HG03558 (cell line): ENCODE measurements around the gene BMP6.

Experiments used
- ATAC-seq: cut with Tn5 transposase; IDR thresholded peaks from one replicate; pipeline ENCODE4 v1.9.1; 2021; ENCODE audit warnings: moderate number of reproducible peaks; ENCODE audit not compliant: unreplicated experiment; ENCODE audit errors: extremely low read depth

The BMP6 gene

DNA sequence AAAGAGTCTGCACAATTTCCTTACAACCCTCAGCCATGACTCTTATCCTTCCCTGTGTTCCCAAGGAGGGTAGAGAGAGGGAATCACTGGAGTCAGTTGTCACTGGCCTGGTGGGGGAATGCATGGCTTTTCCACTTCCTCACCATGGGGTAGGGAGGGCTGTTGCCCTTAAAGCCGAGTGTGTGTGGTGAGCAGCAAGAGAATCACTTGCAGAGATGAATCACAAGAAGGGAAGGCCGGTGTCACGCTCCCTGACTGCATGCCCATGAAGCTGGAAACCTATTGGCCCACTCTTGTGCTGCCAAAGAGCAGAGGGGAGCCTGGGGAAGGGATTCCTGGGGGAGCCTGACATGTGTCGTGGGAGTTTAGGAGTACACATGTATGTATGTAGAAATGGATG is 18.1 kb upstream of the BMP6 start:
- ATAC-seq: no peak

DNA sequence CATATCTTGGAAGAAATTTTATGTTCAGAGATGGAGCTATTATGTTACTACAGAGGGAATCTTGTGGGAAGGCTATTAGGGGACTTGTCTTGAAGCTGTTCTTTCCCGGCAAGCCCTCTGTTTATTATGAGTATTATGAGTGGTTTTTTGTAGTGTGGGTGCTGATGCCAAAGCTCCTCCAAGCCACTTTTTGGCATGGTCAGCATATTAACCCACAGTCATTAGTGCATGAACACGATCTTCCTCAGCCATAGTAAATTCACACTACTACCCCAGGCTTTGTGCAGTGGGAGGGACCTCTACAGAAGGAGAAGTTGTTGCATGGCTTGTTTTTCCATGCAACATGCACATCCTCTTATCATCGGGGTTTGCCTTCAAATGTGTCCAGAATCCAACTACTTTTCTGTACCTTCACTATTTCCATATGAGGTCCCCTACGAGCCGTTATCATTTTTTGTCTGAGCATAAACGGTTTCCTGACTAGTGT is 6.5 kb upstream of the BMP6 start:
- ATAC-seq: no peak

DNA sequence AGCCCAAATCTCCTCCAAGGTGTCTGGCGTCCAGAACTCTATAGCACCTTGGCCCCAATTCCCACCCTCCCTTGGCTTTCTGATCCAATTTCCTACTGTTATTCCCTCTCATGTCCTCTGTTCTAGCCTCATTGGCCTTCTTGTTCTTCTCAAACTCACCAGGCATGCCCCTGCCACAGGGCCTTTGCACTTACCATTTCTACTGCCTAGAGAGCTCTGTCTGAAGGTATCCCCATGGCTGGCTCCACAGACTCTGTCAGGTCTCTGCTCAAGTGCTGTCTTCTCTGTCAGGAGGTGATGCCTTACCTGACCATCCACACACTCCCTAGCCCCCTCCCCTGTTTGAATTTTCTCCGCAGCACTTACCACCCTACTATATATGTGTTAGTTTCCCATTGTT is 5.6 kb upstream of the BMP6 start:
- no peak for ATAC-seq

DNA sequence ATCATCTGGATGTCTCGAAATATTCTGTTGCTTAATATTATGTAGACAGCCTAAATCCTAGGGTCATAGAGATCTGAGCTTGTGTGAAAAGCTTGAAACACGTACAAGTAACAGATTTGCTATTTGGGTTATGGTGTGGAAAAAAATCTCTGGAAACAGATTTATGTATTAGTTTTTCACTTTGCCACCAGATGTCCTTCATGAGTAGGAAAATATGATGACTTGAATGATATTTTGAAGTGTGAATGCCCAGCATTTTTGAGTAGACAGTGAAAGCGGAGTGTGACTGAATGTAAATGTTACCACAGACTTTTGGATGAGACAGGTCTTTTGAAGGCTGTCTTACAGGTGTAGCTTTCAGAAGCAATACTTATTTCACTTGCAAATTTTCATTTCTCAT is 4.2 kb upstream of the BMP6 start:
- no peak for ATAC-seq

DNA sequence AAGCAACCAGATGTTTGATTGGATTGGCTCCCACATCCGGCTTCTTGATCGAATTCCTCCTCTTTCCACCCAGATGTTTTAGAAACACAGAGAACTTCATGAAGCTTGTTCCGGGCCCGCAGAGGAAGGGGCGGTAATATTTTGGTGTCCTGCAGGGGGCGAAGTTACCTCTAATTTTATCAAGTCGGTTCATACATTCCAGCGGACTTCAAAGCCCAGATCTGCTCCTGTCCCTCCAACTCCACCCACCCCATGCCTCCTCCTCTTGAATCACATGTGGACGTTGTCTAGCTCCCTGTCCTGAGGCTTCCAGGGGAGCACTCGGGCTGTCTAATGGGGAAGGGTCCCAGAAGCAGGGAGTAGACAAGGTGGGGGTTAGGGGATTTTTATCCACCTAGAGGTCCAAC is 2.9 kb upstream of the BMP6 start:
- no peak for ATAC-seq

DNA sequence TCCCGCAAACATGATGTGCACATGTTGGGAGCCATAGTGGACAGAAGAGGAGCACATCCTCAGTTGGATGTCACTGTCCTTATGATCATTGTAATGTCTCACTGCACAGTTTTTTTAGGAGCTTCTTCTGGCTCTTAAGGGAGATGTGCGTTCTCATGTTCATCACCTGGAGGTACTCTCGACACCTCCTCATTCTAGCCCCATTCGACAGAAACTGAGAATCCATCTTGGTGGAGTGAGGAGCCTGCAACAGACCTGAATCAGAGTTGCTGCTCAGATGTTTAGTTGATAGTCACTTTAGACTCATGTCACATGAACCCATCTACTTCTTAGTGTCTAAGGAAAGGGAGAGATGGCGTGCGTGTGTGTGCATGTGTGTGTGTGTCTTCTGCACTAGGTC is 2.3 kb upstream of the BMP6 start:
- ATAC-seq: no peak

DNA sequence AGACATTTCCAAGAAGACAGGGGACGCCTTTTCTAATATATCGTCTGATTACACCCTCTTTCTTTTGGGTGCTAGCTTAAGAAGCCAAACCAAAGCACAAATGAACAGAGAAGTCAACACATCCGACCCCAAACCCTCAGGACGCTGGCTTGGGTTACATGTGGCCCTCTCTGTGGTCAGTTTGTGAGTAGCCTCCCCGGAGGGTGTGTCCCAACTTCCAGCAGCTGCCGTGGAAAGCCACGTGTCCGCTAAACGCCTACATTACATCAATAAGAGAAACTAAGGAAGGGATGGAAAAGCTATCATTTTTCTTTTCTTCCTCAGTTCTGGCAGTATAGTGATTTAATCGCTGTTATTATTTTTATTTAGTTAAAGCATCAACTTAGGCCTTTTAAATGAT is 487 bp upstream of the BMP6 start:
- no peak for ATAC-seq

DNA sequence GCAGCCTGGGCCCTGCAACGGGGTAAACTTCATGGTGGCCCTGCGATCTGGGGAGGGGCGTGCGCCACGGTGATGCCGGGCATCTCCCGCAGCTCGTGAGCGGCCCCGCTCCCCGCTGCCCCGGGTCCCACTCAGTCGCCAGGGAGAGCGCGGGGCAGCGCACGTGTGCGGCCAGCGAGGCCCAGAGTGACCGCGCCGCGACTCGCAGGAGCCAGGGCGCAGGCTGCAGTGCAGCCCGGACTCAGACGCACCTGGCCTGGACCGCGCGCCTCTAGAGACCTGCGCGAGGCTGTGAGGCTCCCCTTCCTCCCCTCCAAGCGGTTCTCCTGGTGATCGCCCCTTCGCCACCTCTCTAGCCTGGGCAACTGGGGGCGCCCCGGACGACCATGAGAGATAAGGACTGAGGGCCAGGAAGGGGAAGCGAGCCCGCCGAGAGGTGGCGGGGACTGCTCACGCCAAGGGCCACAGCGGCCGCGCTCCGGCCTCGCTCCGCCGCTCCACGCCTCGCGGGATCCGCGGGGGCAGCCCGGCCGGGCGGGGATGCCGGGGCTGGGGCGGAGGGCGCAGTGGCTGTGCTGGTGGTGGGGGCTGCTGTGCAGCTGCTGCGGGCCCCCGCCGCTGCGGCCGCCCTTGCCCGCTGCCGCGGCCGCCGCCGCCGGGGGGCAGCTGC is 652 bp downstream of the BMP6 start:
- ATAC-seq: no peak

DNA sequence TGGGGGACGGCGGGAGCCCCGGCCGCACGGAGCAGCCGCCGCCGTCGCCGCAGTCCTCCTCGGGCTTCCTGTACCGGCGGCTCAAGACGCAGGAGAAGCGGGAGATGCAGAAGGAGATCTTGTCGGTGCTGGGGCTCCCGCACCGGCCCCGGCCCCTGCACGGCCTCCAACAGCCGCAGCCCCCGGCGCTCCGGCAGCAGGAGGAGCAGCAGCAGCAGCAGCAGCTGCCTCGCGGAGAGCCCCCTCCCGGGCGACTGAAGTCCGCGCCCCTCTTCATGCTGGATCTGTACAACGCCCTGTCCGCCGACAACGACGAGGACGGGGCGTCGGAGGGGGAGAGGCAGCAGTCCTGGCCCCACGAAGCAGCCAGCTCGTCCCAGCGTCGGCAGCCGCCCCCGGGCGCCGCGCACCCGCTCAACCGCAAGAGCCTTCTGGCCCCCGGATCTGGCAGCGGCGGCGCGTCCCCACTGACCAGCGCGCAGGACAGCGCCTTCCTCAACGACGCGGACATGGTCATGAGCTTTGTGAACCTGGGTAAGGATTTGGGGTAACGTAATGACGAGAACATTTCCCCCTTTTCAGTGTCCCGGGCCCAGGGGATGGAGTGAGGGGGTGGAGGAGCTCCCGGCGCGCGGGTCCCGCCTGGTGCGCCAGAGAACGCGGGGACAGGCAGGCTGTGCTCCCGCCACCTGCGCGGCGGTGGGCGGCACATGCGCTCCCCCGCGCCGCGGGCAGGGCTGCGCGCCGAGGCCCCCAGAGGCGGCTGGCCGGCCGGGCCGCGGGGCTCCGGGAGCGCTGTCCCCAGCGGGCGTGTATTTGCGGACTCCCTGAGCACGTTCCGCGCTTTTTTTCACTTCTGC is 1.4 kb downstream of the BMP6 start:
- ATAC-seq: no peak

DNA sequence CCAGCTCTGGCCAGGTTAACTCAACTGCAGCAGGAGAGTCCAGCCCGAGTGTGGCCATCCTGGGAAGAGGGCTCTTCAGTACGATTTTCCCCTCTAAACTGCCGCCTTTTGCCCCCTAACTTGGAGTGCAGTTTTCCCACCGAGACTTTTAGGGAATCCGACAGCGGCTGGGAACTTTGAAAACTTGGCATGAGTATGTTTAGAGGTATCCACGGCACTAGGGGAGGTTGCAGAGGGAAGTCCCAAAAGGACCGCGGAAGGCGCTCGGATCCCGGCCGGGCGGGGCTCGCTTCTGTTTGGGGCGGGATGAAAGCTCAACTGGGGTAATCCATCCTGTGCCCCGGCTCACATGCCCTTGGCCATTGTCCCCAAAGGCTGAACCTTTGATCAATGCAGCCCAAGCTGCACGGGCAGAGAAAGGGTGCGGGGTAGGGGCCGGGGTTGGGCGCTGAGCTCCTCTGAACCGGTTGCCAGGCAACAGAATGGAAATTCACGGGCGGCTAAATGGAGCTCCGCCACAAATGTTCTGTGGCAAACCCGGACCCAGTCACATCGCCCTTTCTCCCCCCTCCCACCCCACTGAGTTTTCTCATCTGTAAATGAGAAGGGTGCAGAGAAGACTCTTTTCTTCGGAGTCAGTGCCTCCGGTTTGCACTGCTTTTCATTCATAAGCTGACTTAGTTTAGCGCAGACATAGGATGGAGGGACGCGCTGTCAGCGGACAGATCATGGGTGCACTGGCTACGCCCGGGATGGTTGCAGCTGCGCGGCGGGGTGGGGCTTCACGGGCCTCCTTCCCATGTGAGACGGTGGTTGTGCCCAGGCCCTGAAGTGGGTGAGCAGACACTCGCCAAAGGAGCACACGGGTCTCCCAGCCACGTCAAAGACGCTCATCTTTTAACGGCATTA is 2.3 kb downstream of the BMP6 start:
- no peak for ATAC-seq

DNA sequence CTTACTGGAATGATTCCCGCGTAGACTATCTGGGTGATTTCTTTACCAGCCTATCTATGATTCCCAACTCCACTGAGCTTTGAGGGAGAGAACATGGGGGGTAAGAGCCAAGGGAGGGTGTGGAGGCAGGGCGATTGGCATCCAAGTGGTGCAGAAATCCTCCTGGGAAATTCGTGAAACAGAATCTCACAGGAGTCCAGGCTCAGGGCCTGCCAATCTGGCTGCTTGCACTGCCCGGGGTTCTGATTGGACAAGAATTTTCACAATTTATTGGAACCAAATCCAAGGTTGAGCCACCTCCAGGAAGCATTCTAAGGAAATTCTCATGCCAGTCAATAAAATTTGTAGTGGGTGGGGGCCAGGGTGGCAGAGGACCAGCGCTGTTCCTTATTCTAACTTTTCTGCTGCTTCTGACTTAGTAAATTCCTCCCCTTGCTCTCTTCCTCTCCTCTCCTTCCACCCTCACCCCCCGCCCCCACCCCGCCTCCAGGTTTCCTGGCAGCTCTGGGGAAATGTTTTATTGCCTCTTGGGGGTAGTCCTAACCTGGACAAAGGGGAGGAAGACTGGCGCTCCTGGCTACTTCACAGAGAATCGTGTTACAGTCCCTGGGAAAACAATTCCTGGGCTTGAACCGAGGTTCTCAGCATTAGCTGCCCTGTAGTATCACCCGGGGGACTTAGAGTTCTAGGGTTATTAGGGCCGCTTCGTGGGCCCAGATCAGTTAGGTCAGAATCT is 3.1 kb downstream of the BMP6 start:
- no peak for ATAC-seq

DNA sequence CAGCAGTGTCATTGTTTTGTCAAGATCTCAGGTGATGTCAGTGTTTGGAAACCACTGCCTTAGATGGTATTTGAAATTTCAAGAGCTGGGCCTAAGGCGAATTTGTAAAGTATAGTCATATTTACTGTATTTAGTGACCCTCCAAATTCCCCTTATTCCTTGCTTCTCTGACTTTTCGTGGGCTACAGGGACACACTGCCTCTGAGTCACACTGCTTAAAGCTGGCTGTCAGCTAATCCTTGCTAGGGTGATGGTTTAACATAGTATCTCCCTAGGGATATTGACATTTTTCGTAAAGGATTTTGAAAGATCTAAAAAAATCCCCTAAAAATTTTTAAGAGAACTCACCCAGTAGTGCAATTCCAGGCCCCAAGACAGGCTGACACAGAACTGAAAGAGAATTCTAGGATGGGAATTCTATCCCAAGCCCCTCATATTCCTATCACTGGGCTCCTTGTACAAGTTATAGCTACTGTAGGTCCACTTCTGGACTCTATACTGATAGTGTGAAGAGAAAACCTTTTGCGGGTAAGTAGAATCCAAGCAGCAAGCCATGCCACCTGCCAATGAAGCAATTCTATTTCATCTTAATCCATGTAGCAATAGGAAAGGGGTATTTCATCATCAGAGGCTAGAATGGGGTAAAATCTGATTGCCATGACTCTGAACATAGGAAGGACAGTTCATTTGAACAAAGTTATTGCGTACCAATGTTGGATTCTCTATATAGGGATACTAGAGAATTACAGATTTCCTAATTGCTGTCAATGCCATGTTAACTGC is 4.3 kb downstream of the BMP6 start:
- no peak for ATAC-seq

DNA sequence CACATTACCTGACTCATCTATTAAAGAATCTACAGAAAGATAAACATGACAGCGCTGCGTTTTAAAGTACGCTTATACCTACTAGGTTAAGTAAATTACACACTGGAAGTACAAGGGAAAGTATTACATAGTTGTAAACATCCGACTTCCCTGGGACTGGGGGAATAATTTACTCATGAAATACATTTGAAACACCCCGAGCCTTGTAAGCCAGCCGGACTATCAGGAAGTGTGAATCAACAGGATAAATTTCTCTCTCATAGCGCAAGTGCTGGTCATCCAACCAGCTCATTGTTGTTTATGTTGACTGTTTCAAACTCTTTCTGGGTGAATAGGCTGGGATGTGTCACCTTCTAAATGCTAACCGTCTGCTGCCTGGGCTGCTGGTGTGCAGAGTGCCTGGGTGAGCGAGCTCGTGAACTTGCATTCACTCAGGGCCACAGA is 4.9 kb downstream of the BMP6 start:
- no peak for ATAC-seq

DNA sequence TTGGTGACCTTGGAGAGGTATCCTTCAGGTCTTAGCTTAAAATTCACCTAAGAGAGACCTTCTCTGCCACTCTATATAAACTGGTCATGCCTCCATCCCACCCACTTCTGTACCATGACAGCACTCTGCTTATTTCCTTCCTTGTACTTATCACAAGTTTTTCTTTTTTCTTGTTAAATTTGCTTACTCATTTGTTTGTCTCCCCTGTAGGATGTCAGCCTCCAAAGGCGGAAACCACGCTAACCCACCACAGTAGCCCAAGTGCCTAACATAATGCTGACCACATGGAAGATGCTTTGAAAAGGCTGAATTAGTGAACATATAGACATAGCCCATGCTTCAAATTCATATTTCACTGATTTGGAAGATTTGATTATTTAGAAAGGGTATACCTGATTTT is 5.4 kb downstream of the BMP6 start:
- ATAC-seq: no peak

DNA sequence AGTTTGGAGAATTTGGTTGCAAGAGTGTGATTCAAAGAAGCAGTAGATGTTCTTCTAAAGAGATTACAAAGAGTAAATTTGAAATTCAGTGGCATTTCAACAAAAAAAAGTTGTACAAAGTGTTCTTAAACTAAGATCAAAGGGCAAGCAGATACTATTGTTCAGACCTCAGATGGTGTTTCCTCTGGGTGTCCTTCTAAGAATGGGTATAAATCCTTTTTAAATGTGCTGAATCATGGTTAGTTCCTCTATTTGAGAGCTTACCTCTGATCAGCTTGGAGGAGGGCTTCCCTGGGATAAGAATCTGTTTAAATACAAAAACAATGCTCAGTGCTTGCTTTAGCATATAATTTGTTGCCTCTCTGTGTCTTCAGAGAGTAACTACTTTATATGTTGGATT is 6.3 kb downstream of the BMP6 start:
- no peak for ATAC-seq

DNA sequence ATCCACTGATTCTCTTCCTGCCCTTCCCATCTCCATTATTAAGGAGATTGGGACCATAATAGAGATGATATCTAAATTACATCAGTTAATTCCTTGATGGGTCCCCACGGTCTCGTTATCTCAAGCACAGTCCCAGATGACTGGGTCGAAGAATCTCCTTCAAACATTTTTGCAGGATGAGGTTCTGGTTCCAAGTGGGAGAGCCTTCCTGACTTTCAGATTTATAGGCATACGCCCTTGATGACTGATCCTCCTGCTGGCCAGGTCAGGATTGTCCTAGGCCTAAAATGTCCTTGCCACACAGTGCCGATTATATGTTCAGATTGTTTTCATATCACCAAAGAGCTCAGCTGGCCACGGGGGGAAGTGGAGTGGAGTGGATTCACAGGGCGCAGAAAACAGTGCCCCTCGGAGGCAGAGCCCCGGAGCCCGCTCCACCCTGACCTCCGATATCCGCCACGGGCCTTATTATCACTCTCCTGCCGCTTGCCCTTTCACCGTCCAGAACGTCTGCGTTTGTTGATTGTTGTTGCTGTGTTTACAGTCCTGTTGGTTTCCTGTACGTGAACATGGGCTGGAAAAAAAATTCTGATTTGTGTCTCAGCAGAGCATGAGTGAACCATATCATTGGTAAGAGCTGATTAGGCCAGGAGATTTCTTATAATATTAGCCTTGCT is 8.9 kb downstream of the BMP6 start:
- ATAC-seq: no peak

DNA sequence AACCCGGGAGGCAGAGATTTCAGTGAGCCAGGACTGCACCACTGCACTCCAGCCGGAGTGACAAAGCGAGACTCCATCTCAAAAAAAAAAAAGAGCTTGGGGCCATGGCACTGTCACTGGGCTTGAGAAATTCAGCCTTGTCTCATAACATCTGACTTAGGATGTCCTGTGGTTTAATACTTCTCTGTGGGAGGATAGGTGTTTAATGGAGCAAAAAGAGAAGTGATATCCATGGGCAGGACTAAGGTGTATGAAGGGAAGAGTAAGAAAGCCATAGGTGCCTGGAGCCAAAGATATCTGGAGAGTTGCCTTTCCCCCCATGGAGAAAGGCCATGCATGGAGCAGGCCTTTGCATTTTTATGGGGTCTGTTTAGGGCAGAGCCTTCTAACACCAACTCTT is 11.2 kb downstream of the BMP6 start:
- no peak for ATAC-seq

DNA sequence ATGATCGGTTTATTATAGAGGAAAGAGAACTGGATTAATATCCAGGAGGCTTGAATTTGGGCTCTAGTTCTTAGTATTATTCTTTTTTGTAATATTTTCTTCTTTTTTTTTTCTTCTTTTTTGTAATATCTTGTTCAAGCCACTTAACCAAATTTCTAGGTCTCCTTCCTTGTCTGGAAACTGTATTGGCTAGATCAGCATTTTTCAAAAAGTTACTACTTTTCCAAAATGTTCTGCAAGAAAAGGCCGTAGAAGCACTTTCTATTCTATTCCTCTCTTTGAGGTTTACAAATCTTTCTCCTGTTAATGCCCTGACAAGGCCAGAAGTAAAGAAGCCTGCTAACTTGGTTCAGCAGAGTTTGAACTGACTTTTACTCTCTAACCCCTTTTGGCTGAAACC is 12.0 kb downstream of the BMP6 start:
- no peak for ATAC-seq
